Measurements from ENCODE around the gene MUCL1. TPM values are rescaled to one million over a fixed set of nuclear protein-coding genes. Genes with fewer than 3 reads are reported as not detected.

MUCL1 gene
- total RNA-seq (2022; extraction: Qiagen RNA extraction): not detected in 5 replicates

GRCh38 chr12:54853933-54854538, at the start of gene MUCL1:
Gene MUCL1 (plus strand): TSS chr12:54854516. CDS start chr12:54854583, 67 bp downstream.

Other genes starting within 250 kb of the MUCL1 start
- gene LACRT, start 219.6 kb upstream of the MUCL1 start, total RNA-seq (2022; extraction: Qiagen RNA extraction): not detected in 5 replicates
- not detected in 5 replicates for gene DCD, start 206.2 kb upstream of the MUCL1 start, total RNA-seq (2022; extraction: Qiagen RNA extraction)
- gene TESPA1, start 130.2 kb downstream of the MUCL1 start, total RNA-seq (2022; extraction: Qiagen RNA extraction): not detected in 5 replicates
- gene NEUROD4, start 165.5 kb downstream of the MUCL1 start, total RNA-seq (2022; extraction: Qiagen RNA extraction): not detected in 5 replicates